Measurements from ENCODE around the gene PLD1.
"Not testable (repeated sequence)": the region's sequence is repeated elsewhere in the genome, so short reads cannot be mapped to it uniquely, and the experiment has no call there.

Gene PLD1

GRCh38 chr3:171653701-171654100 lies 156.6 kb downstream of the PLD1 start:
- no peak for TF ChIP-seq GATA1 (IDR thresholded peaks at IDR 0.05; ENCODE audit: low read depth, low read length)
- TF ChIP-seq POLR2A (IDR thresholded peaks at IDR 0.05; ENCODE audit: low read length) = no peak
- no peak for DNase-seq

- no peak for DNase-seq
- TF ChIP-seq POLR2A (IDR thresholded peaks at IDR 0.05; ENCODE audit: low read length) (no peak), GATA1 (IDR thresholded peaks at IDR 0.05; ENCODE audit: low read depth, low read length) (no peak)
Observed at GRCh38 chr3:171652932-171653331, 157.4 kb downstream of the PLD1 start.

DNA sequence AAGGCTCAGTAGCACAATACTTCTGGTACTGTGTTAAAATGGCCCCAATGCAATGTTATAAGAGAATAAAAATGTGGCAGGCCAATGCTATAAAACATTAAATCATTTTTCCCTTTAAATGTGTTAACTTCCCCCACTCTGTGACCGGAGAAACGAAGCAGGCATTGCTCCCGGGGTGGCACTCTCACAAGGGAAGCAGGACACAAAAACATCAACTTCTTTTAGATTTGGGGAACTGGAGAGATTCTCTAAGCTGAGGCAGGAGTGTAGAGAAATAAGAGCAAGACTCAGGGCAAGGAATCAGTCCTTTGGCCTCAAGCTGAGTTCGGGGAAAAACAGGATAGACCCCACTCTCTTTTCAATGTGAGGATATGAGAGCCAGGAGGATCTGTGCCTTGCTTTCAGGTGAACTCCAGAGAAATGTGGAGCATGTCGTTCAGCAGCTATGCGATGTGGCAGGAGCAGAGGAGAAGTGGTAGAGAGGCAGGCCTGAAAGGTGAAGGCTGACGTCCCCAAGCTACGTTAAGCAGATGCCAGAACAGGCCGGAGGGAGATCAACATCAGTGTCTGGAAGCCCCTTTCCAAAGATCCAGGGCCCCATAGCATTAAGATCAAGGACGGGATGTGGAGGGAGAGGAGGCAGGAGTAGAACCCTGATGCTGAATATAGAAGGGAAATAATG lies 160.2 kb downstream of the PLD1 start:
- no peak for TF ChIP-seq POLR2A (IDR thresholded peaks at IDR 0.05; ENCODE audit: low read length)
- TF ChIP-seq GATA1 (IDR thresholded peaks at IDR 0.05; ENCODE audit: low read depth, low read length) = no peak
- no peak for DNase-seq

DNA sequence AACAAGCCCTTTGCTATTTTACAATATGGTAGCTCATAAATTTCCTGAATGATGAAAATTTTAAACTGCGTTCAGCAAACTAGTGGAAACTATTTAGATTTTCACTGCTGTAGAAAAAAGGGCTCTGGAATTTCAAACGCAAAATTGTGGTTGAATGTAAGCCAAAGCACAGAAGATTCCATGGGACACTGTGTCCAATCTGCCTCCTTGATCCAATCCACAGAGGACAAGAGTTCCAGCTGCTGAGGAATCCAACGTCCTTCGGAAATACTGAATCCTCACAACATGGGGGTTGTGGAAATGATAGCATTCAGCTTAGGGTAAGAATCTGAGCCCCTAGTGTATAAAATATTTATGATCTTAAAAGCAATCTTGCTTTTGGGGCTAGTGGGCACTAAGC lies 161.0 kb downstream of the PLD1 start:
- no peak for DNase-seq
- TF ChIP-seq GATA1 (IDR thresholded peaks at IDR 0.05; ENCODE audit: low read depth, low read length) (no peak), POLR2A (IDR thresholded peaks at IDR 0.05; ENCODE audit: low read length) (no peak)

- DNase-seq = no peak
- TF ChIP-seq GATA1 (IDR thresholded peaks at IDR 0.05; ENCODE audit: low read depth, low read length) (no peak), POLR2A (IDR thresholded peaks at IDR 0.05; ENCODE audit: low read length) (no peak)
Observed at GRCh38 chr3:171648069-171648468, 162.2 kb downstream of the PLD1 start.

DNA sequence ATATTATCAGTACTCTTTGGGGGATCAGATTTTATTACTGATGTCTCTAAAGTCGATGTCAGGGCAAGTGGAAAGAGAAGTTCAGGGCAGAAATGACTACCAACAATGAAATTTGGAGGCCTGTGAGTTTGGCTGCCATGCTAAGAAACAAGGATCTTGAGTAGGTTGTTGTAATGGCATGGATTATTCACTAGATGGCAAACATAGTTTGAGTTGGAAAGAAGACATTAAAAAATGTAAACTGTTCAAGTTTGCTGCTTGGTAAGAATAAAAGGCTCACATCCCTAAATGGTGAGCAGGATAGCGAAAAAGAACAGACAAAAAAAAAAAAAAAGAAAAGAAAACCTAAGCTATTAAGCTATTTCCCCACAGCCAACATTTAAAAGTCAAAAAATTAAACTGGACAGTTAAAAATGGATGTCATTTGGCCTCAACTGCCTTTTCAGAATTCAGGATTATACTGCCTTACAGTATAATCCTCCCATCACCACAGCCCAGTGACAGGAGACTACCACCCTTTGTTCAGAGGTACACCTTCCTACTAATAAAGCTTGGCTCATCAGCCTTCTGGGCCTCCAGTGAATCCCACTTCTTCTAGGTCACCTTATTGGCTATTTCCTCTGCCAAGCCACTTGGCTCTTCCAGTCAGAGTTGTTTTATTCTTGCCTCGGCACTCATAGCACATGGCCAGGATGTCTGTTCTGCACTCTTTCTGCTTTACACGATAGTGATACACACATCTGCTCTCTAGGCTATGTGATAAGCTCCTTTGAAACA lies 163.7 kb downstream of the PLD1 start:
- no peak for TF ChIP-seq POLR2A (IDR thresholded peaks at IDR 0.05; ENCODE audit: low read length)
- no peak for TF ChIP-seq GATA1 (IDR thresholded peaks at IDR 0.05; ENCODE audit: low read depth, low read length)
- peak; percentile 57 to 62 for DNase-seq

DNA sequence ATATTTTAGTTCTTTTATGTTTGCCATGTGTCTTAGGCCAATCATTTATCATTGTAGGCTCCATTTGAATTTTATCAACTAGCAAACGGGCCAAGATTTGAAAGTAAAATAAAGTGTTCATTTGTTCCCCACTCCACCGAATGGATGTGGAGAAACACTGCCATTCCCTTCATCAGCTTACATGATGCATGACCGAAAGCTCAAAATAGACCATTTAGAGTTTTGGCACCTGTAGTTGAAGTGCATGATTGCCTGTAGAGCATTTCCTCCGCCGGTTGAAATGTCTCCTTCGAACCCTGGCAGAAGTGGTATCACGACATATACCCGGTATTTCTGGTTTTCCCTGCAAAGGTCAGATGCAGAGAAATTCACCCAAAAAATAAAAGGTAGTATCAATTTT lies 165.6 kb downstream of the PLD1 start:
- TF ChIP-seq POLR2A (IDR thresholded peaks at IDR 0.05; ENCODE audit: low read length) (no peak), GATA1 (IDR thresholded peaks at IDR 0.05; ENCODE audit: low read depth, low read length) (no peak)
- no peak for DNase-seq

GRCh38 chr3:171643681-171644080 lies 166.6 kb downstream of the PLD1 start:
- TF ChIP-seq GATA1 (IDR thresholded peaks at IDR 0.05; ENCODE audit: low read depth, low read length) = no peak
- no peak for TF ChIP-seq POLR2A (IDR thresholded peaks at IDR 0.05; ENCODE audit: low read length)

DNA sequence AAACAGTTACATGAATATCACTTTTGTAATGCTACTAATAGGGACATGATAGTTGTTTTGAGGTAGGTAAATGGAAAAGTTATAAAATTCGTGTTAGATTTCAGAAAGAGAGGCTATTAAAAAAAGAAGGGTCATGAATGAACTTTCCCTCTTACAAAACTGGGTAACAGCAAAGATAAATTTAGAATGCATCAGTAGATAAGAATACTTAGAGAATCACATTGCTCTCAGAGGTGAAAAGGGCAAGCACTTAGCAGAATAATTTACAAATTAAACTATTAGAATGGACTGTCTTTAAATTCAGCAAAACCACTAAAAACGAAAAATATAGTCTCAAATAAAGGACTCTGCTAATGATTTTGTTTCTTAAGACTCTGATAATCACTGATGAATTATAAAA lies 167.2 kb downstream of the PLD1 start:
- no peak for DNase-seq
- TF ChIP-seq POLR2A (IDR thresholded peaks at IDR 0.05; ENCODE audit: low read length) = no peak
- TF ChIP-seq GATA1 (IDR thresholded peaks at IDR 0.05; ENCODE audit: low read depth, low read length) = no peak

More at GRCh38 chr3:171643681-171644080, 166.6 kb downstream of the PLD1 start:
- no peak for DNase-seq

DNA sequence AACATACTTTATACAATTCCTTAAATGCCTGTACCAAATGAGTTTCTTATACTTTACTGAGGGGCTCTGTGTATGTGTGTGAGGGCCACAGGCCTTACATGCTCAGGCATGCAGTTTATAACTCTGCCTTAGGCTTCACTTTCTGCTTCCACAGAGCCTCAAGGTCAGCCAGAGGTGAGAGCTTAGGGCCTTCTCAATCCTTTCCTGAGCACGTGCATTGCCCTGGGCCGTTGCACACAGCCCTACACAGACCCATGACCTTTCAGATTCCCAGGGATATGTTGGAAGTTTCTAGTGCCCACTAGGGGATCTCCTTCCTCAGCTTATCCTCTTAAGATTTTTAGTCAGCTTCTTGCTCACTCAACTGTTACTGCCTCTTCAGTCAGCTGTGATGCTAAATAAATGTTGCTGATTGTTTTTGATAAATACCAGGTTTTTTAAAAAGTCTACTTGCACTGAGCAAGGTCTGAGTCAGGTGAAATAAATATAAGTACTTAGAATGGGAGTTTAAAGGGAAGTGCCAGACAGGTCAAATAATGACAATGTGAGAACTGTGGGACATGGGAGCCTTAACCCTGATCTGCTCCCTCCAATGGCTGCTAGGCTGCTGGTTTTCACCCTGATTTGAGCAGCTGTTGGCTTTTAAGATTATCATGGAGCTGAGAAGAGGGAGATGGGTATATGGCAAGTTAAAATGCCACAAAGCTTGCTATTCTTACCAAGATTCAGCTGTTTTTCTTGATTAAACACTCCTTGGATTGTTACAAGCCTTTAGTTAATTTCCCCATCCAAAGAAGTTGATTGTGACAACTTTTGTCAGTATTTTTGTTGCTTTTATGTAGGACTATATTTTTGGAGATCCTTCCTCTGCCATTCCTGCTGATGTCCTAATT lies 169.5 kb downstream of the PLD1 start:
- TF ChIP-seq GATA1 (IDR thresholded peaks at IDR 0.05; ENCODE audit: low read depth, low read length) (no peak), POLR2A (IDR thresholded peaks at IDR 0.05; ENCODE audit: low read length) (no peak)
- DNase-seq = no peak

GRCh38 chr3:171636666-171637065 lies 173.6 kb downstream of the PLD1 start:
- DNase-seq = no peak
- TF ChIP-seq POLR2A (IDR thresholded peaks at IDR 0.05; ENCODE audit: low read length) (no peak), GATA1 (IDR thresholded peaks at IDR 0.05; ENCODE audit: low read depth, low read length) (no peak)

DNA sequence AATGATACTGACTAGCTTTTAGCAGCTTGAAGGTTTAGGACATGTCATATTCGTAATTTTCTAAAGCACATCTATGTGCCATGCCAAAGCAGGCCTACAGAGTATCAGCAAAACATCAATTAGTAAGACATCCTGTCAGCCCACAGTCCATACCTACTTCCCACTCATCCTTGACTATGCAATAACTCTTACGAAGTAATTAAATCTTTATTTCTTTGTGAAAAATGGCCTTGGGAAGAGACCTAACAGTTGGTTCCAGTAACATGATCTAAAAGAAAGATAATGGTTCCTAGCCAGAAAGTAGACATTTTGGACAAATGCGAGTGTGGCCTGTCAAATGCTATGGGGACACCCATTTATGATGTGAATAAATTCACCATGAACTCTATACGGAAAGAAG lies 177.5 kb downstream of the PLD1 start:
- no peak for TF ChIP-seq GATA1 (IDR thresholded peaks at IDR 0.05; ENCODE audit: low read depth, low read length)
- TF ChIP-seq POLR2A (IDR thresholded peaks at IDR 0.05; ENCODE audit: low read length) = no peak

DNA sequence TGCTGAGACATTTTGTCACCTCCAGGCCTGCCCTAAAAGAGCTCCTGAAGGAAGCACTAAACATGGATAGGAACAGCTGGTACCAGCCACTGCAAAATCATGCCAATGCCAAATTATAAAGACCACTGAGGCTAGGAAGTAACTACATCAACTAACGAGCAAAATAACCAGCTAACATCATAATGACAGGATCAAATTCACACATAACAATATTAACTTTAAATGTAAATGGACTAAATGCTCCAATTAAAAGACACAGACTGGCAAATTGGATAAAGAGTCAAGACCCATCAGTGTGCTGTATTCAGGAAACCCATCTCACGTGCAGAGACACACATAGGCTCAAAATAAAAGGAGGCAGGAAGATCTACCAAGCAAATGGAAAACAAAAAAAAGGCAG lies 183.5 kb downstream of the PLD1 start:
- not testable (repeated sequence) for DNase-seq

More for the DNA sequence above, 177.5 kb downstream of the PLD1 start:
- DNase-seq = no peak

DNA sequence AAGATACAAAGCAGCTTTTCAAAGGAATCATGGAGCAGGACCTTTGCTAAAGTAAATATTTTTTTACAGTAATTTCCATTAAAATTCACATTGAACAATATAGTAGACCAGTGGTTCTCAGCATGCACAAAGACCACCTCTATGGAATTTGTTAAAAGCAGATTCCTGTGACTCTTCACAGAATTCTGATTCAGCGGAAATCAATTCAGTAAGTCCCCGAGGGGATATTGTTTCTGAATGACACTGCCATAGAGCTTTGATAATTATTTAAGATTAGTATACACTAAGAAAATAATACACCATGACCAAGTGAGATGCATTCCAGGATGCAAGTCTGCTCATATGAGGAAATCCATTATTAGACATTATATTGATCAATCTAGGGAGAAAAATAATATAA lies 188.2 kb downstream of the PLD1 start:
- DNase-seq = no peak
- no peak for TF ChIP-seq GATA1 (IDR thresholded peaks at IDR 0.05; ENCODE audit: low read depth, low read length)
- no peak for TF ChIP-seq POLR2A (IDR thresholded peaks at IDR 0.05; ENCODE audit: low read length)
